HEK293 (cell line): ENCODE data around the gene PRKCE.

Experiments
- CTCF ChIP-seq: fragments of 450-650 bp; formaldehyde crosslinking; IDR thresholded peaks from 2 replicates; pipeline ENCODE4 v1.5.1; 2016; ENCODE audit warnings: missing biosample characterization, missing genetic modification characterization
- REST ChIP-seq: fragments of 450-650 bp; formaldehyde crosslinking; IDR thresholded peaks from 2 replicates; pipeline ENCODE4 v1.5.1; 2016; ENCODE audit warnings: missing biosample characterization, missing genetic modification characterization
- ZFP69B ChIP-seq: fragments of 450-650 bp; formaldehyde crosslinking; IDR thresholded peaks from 2 replicates; pipeline ENCODE4 v1.5.1; 2016; ENCODE audit warnings: missing biosample characterization, missing genetic modification characterization
- ZNF112 ChIP-seq: fragments of 450-650 bp; formaldehyde crosslinking; IDR thresholded peaks from 2 replicates; pipeline ENCODE4 v1.5.0; 2017; ENCODE audit warnings: missing biosample characterization, missing genetic modification characterization
- ZNF292 ChIP-seq: fragments of 450-650 bp; formaldehyde crosslinking; IDR thresholded peaks from 2 replicates; pipeline ENCODE4 v1.5.1; 2016; ENCODE audit warnings: low read depth, missing biosample characterization, missing genetic modification characterization, borderline replicate concordance
- ZNF501 ChIP-seq: fragments of 450-650 bp; formaldehyde crosslinking; IDR thresholded peaks from 2 replicates; pipeline ENCODE4 v1.5.1; 2016; ENCODE audit warnings: missing biosample characterization, missing genetic modification characterization
- ZNF664 ChIP-seq: fragments of 450-650 bp; formaldehyde crosslinking; IDR thresholded peaks from 2 replicates; pipeline ENCODE4 v1.5.1; 2016; ENCODE audit warnings: missing biosample characterization, missing genetic modification characterization
- ZNF707 ChIP-seq: fragments of 450-650 bp; formaldehyde crosslinking; IDR thresholded peaks from 2 replicates; pipeline ENCODE4 v1.5.1; 2016; ENCODE audit warnings: missing biosample characterization, missing genetic modification characterization
- TF ChIP-seq, protein P1 (sequence below): fragments of 450-650 bp; formaldehyde crosslinking; IDR thresholded peaks from 2 replicates; pipeline ENCODE4 v1.5.1; 2016; ENCODE audit warnings: missing biosample characterization, missing genetic modification characterization, low read depth
- TF ChIP-seq, protein P2 (sequence below): fragments of 450-650 bp; formaldehyde crosslinking; IDR thresholded peaks from 2 replicates; pipeline ENCODE4 v1.5.1; 2016; ENCODE audit warnings: missing biosample characterization, missing genetic modification characterization

- TF ChIP-seq ZNF501, result no peak
- TF ChIP-seq ZNF112 (tag by site-specific recombination), result no peak
- TF ChIP-seq REST (tag by site-specific recombination), result no peak
- TF ChIP-seq CTCF (tag by site-specific recombination), result no peak
- TF ChIP-seq, protein P1, sequence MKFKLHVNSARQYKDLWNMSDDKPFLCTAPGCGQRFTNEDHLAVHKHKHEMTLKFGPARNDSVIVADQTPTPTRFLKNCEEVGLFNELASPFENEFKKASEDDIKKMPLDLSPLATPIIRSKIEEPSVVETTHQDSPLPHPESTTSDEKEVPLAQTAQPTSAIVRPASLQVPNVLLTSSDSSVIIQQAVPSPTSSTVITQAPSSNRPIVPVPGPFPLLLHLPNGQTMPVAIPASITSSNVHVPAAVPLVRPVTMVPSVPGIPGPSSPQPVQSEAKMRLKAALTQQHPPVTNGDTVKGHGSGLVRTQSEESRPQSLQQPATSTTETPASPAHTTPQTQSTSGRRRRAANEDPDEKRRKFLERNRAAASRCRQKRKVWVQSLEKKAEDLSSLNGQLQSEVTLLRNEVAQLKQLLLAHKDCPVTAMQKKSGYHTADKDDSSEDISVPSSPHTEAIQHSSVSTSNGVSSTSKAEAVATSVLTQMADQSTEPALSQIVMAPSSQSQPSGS, result no peak
- TF ChIP-seq ZNF664 (tag by site-specific recombination), result no peak
- TF ChIP-seq ZFP69B (tag by site-specific recombination), result no peak
- TF ChIP-seq, protein P2, sequence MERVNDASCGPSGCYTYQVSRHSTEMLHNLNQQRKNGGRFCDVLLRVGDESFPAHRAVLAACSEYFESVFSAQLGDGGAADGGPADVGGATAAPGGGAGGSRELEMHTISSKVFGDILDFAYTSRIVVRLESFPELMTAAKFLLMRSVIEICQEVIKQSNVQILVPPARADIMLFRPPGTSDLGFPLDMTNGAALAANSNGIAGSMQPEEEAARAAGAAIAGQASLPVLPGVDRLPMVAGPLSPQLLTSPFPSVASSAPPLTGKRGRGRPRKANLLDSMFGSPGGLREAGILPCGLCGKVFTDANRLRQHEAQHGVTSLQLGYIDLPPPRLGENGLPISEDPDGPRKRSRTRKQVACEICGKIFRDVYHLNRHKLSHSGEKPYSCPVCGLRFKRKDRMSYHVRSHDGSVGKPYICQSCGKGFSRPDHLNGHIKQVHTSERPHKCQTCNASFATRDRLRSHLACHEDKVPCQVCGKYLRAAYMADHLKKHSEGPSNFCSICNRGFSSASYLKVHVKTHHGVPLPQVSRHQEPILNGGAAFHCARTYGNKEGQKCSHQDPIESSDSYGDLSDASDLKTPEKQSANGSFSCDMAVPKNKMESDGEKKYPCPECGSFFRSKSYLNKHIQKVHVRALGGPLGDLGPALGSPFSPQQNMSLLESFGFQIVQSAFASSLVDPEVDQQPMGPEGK (tag by site-specific recombination), result no peak
- TF ChIP-seq ZNF292 (tag by site-specific recombination), result no peak
- TF ChIP-seq ZNF707 (tag by site-specific recombination), result no peak
Measured at GRCh38 chr2:45823723-45824206, 172.3 kb downstream of the PRKCE start.
